Measurements from ENCODE around the gene NBPF4.
"Not testable (repeated sequence)": the region's sequence is repeated elsewhere in the genome, so short reads cannot be mapped to it uniquely, and the experiment has no call there.

The NBPF4 gene

GRCh38 chr1:108211014-108211413 is 32.9 kb downstream of the NBPF4 start:
- DNase-seq (ENCODE audit: low spot score), result no peak

DNA sequence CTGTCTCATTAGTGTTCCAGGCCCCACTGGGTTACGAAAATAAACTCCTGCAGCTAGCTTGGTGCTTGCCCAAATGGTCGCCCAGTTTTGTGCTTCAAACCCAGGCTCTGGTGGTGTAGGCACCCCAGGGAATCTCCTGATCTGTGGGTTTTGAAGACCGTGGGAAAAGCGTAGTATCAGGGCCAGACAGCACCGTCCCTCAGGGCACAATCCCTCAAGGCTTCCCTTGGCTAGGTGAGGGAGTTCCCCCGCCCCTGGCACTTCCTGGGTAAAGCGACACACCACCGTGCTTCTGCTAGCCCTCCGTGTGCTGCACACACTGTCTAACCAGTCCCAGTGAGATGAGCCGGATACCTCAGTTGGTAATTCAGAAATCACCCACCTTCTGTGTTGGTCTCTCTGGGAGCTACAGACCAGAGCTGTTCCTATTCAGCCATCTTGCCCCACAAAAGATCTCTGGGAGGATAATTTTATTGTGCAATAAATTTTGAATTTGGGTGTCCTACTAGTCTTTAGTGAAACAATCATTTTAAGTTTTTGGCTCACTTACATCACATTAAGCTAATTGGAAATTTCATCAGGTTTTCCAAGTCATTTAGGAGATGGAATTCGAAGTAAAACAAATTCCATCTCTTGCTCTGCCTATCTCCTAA is 34.3 kb downstream of the NBPF4 start:
- no peak for DNase-seq (ENCODE audit: low spot score)

DNA sequence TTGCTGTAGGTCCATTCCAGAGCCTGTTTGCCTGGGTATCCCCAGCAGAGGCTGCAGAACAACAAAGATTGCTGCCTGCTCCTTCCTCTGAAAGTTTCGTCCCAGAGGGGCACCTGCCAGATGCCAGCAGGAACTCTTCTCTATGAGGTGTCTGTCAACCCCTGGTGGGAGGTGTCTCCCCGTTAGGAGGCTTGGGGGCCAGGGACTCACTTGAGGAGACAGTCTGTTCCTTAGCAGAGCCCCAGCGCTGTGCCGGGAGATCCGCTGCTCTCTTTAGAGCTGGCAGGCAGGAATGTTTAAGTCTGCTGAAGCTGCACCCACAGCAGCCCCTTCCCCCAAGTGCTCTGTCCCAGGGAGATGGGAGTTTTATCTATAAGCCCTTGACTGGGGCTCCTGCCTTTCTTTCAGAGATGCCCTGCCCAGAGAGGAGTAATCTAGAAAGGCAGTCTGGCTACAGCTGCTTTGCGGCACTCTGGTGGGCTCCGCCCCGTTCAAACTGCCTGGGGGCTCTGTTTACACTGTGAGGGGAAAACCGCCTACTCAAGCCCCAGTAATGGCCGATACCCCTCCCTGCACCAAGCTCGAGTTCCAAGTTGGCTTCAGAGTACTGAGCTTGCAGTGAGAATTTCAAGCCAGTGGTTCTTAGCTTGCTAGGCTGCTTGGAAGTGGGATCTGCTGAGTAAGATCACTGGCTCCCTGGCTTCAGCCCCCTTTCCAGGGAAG is 35.0 kb downstream of the NBPF4 start:
- DNase-seq (ENCODE audit: low spot score), result no peak

DNA sequence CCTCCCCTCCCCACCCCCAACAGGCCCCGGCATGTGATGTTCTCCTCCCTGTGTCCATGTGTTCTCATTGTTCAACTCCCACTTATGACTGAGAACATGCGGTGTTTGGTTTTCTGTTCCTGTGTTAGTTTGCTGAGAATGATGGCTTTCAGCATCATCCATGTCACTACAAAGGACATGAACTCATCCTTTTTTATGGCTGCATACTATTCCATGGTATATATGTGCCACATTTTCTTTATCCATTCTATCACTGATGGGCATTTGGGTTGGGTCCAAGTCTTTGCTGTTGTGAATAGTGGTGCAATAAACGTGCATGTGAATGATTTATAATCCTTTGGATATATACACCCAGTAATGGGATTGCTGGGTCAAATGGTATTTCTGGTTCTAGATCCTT is 40.3 kb downstream of the NBPF4 start:
- not testable (repeated sequence) for DNase-seq (ENCODE audit: low spot score)

DNA sequence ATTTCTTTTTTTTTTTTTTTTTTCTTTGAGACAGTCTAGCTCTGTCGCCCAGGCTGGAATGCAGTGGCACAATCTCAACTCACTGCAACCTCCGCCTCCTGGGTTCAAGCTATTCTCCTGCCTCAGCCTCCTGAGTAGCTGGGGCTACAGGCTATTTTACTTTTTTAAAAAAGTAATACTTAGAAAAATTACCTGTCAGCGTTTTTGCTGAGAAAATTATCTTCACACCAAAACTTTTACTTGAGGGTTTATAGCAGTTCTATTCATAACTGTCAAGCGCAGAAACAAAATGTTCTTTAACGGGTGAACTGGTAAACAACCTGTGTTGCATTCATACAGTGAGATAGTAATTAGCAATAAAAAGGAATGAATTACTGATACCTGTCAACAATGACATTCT is 42.2 kb downstream of the NBPF4 start:
- DNase-seq (ENCODE audit: low spot score), result no peak

DNA sequence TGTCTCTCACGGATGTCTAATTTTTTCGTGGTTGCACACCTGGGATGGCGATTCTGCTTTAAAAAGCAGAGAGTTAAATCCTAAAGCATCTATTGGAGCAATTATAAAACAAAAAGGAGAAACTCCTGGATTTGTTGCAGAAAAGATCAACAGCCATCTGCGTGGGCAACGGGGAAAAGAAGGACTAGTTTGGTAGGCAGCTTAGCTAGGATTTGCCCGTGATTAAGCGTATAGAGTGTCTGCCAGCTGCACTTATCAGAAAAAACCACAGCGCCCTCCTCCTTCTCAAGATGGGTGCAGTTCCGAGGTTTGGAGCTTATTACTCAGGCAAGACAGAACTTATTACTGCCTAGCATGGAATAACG is 43.2 kb downstream of the NBPF4 start:
- peak; percentile 57 for DNase-seq (ENCODE audit: low spot score)

GRCh38 chr1:108199781-108200686 is 43.8 kb downstream of the NBPF4 start, which contains the start of gene SLC25A24:
TSS of gene SLC25A24 (minus strand) at chr1:108200343. CDS start at chr1:108200138, 205 bp downstream.
- DNase-seq (ENCODE audit: low spot score), result peak; percentile 87

DNA sequence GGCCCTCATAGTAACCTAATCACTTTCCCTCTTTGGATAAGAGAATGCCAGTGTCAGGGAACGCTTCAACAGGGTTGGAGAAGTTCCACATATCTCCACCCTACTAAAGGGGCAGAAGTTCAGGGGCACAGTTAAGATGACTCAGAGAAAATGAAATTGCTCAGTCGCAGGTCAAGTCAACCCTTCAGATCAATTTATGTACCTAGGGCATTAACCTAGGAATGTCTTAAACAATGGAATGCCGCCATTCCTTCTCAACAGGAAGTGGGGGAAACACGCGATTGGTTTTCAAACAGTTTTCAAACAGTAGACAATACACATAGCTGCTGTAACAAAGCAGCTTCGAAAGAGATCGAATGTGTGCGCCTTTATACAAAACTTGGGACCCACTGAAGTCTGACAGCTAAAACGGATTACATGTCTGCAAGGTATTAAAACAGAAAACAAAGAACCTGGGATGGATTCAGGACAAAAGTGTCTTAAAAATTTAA is 44.6 kb downstream of the NBPF4 start:
- peak; percentile 79 for DNase-seq (ENCODE audit: low spot score)

DNA sequence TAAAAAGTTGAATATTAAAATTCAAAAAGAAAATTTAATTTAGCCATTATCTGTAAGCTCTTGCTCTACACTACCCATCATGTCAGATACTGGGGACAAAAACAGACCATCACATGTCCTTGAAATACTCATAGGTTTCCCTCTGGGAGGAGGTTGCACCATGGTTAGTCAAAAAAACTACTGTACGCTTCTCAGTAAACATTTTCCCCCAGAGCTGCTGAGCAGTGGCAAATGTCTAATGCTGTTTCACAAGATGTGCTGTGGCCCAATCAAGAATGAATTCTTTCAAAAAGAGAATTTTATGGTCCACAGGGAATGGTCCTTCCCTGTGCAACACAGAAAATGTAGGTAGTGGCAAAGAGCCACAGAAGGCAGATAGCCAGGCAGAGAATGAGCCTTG is 49.8 kb downstream of the NBPF4 start:
- DNase-seq (ENCODE audit: low spot score), result no peak

GRCh38 chr1:108193333-108193732 is 50.5 kb downstream of the NBPF4 start:
- DNase-seq (ENCODE audit: low spot score), result no peak

DNA sequence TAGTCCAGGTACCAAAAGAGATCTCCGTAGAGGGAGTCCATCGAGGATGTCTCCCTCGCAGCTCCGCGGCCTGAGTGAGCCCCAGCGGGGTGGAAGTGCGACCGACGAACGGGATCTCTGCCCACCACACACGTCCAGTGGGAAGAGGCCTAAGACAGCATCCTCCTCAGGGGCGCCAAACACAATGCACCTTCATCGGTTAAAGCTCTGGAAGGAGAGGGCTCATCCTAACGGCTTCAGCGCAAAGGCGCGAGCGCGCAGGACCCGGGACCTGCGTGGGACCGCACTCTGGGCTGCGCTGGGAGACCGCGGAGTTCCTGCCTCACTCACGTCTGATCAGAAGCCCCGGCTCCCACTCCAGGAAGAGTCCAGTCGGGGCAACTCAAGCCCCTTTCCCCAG is 51.3 kb downstream of the NBPF4 start:
- DNase-seq (ENCODE audit: low spot score), result no peak

DNA sequence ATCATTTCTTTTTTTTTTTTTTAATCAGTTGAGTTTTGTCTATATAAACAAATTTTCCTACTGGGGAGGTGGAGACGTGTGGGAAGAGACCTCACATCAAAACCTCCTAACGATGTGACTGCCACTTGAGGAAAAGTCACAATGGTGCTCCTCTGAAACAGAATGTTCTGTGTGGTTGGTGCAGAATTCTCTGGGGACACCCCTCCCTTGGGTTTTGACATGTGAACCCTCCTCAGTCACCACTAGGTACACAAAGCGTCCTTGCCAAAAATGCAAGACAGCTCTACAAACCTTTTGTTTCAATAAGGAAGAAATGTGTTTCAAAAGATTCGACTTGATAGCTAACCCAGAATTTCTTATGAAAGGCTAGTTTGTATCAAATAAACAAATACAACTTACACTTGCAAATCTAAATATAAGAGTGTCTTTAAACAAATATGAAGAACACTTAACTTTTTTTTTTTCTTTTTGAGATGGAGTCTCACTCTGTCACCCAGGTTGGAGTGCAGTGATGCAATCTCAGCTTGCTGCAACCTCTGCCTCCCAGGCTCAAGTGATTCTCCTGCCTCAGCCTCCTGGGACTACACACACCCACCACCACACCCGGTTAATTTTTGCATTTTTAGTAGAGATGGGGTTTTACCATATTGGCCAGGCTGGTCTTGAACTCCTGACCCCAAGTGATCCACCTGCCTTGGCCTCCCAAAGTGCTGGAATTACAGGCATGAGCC is 53.0 kb downstream of the NBPF4 start:
- DNase-seq (ENCODE audit: low spot score), result no peak

DNA sequence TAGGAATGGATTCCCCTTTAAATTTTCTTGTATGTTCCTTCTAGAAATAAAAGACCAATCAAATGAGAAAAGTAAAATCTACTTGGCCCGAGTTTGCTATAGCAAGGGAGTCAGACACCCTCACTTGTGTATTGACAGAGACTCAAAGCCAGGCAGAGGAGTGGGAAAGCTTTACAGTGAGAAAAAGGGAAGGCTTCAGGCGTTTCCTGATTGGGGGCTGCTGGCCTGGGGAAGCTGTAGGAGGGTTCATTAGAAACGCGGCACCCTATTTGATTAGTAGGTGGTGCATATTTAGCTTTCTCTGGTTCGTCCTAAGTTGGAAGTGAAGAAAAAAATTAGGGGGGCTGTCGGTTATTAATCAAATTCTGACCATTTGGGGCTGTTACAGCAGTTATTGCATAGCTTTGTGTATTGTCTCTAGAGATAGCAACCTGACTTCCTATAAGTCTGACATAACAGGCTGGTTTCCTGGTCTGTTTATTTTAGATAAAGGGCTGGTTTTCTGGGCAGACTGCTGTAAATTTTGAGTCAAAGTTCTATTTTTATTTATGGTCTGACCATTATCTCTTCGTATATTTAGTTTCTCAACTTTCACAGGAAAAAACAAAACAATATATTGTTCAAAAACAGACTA is 53.8 kb downstream of the NBPF4 start:
- no peak for DNase-seq (ENCODE audit: low spot score)

GRCh38 chr1:108188801-108189200 is 55.1 kb downstream of the NBPF4 start:
- DNase-seq (ENCODE audit: low spot score), result no peak

DNA sequence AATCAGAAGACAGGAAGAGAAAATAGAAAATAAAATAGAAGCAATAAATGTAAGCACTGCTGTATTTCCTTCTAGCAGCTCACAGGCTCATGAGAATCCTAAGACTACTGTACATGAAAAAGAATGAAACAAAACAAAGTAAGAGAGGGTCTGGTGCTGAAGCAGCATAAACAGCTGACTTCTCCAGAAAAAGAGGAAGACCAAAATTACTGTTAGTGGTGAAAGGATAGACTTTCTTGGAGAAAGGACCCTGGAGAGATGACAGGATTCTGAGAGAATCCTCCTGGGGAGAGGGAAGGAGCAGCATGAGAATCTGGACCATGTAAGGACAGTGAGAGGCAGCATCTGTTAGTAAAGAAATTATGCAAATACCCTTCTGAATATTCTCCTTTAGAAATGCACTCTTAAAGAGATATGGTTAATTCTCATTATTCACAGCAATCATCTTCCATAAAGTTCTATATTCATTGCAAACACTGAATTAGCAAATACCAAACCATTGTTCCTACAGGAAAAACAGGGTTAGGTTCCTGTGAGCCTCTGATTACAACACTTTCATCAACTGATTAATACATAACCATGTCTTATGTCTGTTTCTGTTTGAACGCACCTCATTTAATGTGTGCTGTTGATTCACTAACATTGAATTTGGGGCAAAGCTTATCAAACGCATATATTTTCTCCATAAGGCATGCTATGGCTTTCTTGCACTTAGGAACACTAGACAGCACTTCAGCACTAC is 60.7 kb downstream of the NBPF4 start:
- DNase-seq (ENCODE audit: low spot score), result no peak

DNA sequence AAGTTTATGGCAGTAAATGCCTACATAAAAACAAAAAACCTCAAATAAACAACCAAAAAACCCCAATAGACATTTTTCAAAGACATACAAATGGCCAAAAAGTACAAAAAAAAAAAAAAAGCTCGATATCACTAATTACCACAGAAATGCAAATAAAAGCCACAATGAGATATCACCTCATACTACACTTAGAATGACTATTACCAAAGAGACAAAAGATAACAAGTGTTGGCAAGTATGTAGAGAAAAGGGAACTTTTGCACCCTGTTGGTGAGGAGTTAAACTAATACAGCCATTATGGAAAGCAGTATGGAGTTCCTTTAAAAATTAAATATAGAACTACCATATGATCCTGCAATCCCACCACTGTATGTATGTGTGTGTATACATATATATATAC is 64.9 kb downstream of the NBPF4 start:
- DNase-seq (ENCODE audit: low spot score), result no peak
